NCI-H460 (cell line): ENCODE results near the gene MATCAP1. TPM values are rescaled to one million over a fixed set of nuclear protein-coding genes. Genes with fewer than 3 reads are reported as not detected.

Source experiments
- DNase-seq: peaks from one replicate; pipeline ENCODE4 v3.0.0-alpha.2; 2016; ENCODE audit warnings: low read depth; ENCODE audit errors: extremely low read depth
- small RNA-seq, 2 experiments: library from RNA; depleted of rRNA; stranded (forward); fragments of <200 nt; gene quantifications; one replicate each; pipeline ENCODE3, GENCODE V24; 2014
- total RNA-seq: library from RNA; depleted of rRNA; stranded (reverse); fragments of >200 nt; shearing (Covaris generic); gene quantifications from 2 replicates; pipeline ENCODE4 v1.2.3, GENCODE V29; 2014; rRNA removed

The MATCAP1 gene
- total RNA-seq, 1 experiment from 2014 or later = 10.8 TPM

DNA sequence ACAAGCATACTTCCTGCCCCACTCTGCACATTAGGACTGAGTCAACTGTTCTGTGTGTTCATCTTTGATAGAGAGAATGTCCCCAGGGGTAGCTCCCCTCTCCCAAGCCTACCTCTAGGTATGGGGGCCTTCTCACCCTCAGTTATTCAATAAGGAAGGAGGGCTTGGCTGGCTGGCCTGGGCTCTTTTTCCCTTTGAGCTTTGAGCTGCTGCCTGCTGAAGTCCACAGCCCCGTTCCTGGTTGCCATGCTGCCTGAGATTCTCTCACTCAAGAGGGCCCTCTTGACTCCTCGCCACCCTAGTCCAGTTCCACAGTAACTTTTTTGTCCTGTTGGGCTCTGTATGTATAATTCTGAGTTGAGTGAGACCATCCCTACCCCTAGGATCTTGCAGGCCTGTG is 38.0 kb downstream of the MATCAP1 start:
- no peak for DNase-seq

GRCh38 chr16:67144943-67145342 is 38.8 kb downstream of the MATCAP1 start:
- no peak for DNase-seq

- DNase-seq = no peak
Measured at GRCh38 chr16:67142342-67142741, 41.4 kb downstream of the MATCAP1 start.

GRCh38 chr16:67141391-67141790 is 42.4 kb downstream of the MATCAP1 start:
- DNase-seq = no peak

GRCh38 chr16:67137605-67138004 is 46.2 kb downstream of the MATCAP1 start:
- DNase-seq = no peak

GRCh38 chr16:67129422-67129821 is 54.3 kb downstream of the MATCAP1 start:
- no peak for DNase-seq

DNA sequence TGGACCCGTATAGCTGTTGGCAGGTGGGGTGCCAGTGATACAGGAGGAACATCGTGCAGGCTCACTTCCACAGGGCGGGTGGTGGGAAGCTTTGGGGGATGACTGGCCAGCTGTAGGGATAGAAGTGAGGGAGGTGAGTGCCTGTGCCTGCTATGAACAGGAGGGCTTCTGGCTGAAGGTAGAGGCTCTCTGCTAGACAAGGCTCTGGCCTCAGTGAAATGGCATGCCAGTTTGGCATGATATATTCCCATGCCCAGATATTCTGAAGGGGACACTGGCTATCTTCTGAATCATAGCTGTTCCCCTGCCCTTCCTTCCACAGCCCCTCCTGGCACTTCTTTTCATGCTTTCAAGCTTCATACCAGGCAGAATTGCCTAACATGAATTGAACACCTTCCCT is 54.9 kb downstream of the MATCAP1 start:
- DNase-seq = no peak

- DNase-seq = no peak
Measured at GRCh38 chr16:67128417-67128816, 55.3 kb downstream of the MATCAP1 start.

Small RNA genes within 50 kb of the gene (small RNA-seq; reads per million reads assigned to genes)
- gene MIR328 = 0.06 to 1.1 reads per million in 2 experiments

Other genes with a start within 250 kb of the MATCAP1 start
- gene CIAO2B, start 249.6 kb downstream of the MATCAP1 start, total RNA-seq = 270 and 295 TPM in 2 replicates
- 45.5 and 51.5 TPM in 2 replicates for gene CES2, start 248.4 kb downstream of the MATCAP1 start, total RNA-seq
- gene CES3, start 222.7 kb downstream of the MATCAP1 start, total RNA-seq = 0.42 and 0.55 TPM in 2 replicates
- gene CES4A, start 195.4 kb downstream of the MATCAP1 start, total RNA-seq = not detected in 2 replicates
- 99.5 and 111 TPM in 2 replicates for gene CBFB, start 154.8 kb downstream of the MATCAP1 start, total RNA-seq
- gene PHAF1, start 74.0 kb downstream of the MATCAP1 start, total RNA-seq = 35.0 and 36.8 TPM in 2 replicates
- 14.2 and 15.6 TPM in 2 replicates for gene B3GNT9, start 33.0 kb downstream of the MATCAP1 start, total RNA-seq
- 19.5 and 20.0 TPM in 2 replicates for gene TRADD, start 24.1 kb downstream of the MATCAP1 start, total RNA-seq
- 19.0 and 21.5 TPM in 2 replicates for gene FBXL8, start 24.0 kb downstream of the MATCAP1 start, total RNA-seq
- 52.4 and 58.0 TPM in 2 replicates for gene HSF4, start 19.2 kb downstream of the MATCAP1 start, total RNA-seq
- gene NOL3, start 13.4 kb downstream of the MATCAP1 start, total RNA-seq = 66.3 and 68.2 TPM in 2 replicates
- gene EXOC3L1, start 6.2 kb upstream of the MATCAP1 start, total RNA-seq = not detected in 2 replicates
- gene E2F4, start 8.2 kb upstream of the MATCAP1 start, total RNA-seq = 122 TPM in 2 replicates
- 1.1 and 1.5 TPM in 2 replicates for gene ELMO3, start 15.2 kb upstream of the MATCAP1 start, total RNA-seq
- 37.7 and 46.9 TPM in 2 replicates for gene TMEM208, start 43.2 kb upstream of the MATCAP1 start, total RNA-seq
- gene FHOD1, start 63.5 kb upstream of the MATCAP1 start, total RNA-seq = 22.6 and 30.4 TPM in 2 replicates
- gene SLC9A5, start 65.0 kb upstream of the MATCAP1 start, total RNA-seq = 0.78 and 0.94 TPM in 2 replicates
- gene PLEKHG4, start 95.6 kb upstream of the MATCAP1 start, total RNA-seq = 7.1 and 9.1 TPM in 2 replicates
- gene KCTD19, start 142.8 kb upstream of the MATCAP1 start, total RNA-seq = not detected in 2 replicates
- not detected in 2 replicates for gene LRRC36, start 142.9 kb upstream of the MATCAP1 start, total RNA-seq
- 0.84 TPM in 1 of 2 replicates, not detected in the other for gene TPPP3, start 209.5 kb upstream of the MATCAP1 start, total RNA-seq
- gene ZDHHC1, start 232.5 kb upstream of the MATCAP1 start, total RNA-seq = 9.9 and 12.6 TPM in 2 replicates
- gene HSD11B2, start 247.2 kb upstream of the MATCAP1 start, total RNA-seq = 0.17 and 1.2 TPM in 2 replicates